Stimulated activated CD8-positive, alpha-beta memory T cell treated with anti-CD3 and anti-CD28 coated beads, Interleukin-15, amount 100 ng/mL, for 48 hours (primary cell): Measurements from ENCODE around the gene PLP2.
"Not testable (repeated sequence)": the region's sequence is repeated elsewhere in the genome, so short reads cannot be mapped to it uniquely, and the experiment has no call there.

Experiments
- DNase-seq, 2 donors: peaks; one replicate each; pipeline ENCODE4 v3.0.0-alpha.2; 2020; ENCODE audit warnings: low read depth in 2 of 2

Gene PLP2

DNA sequence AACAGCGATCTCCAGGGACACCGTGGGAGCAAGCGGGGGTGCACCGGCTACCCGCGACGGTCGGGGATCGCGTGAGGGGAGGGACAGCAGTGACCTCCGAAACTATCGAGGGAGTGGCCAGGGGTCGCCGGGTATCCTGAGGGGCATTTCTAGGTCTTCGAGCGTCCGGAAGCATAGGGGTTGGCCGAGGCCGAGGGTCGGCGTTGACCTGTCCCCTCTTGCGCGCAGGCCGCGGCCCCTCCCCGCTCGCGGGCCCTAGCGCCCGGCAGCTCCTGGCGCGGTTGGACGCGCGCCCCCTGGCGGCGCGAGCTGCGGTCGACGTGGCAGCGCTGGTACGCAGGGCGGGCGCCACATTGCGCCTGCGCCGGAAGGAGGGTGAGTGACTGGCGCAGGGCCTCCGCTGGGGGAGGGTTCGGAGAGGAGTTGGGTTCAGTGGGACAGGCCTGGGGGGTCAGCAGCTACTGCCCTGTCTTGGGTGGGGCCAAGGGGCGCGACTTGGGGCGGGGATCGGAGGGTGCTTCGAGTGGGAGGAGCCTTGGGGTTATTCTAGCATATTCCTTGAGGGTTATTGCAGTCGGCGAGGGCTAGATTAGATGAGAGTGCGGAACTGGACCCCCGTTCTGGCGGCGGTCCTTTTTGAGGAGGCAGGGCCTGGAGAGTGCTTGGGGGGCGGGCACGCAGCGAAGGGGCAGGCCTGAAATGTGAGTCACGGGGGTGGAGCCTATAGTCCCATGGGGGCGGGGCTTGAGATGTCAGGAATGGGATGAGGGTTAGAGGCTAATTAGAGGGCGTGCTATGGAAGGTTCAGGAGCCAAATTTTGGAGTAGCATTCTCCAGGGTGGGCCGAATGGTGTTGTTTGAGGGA lies 7.9 kb upstream of the PLP2 start:
- peak; percentile 59 to 66 for DNase-seq

DNA sequence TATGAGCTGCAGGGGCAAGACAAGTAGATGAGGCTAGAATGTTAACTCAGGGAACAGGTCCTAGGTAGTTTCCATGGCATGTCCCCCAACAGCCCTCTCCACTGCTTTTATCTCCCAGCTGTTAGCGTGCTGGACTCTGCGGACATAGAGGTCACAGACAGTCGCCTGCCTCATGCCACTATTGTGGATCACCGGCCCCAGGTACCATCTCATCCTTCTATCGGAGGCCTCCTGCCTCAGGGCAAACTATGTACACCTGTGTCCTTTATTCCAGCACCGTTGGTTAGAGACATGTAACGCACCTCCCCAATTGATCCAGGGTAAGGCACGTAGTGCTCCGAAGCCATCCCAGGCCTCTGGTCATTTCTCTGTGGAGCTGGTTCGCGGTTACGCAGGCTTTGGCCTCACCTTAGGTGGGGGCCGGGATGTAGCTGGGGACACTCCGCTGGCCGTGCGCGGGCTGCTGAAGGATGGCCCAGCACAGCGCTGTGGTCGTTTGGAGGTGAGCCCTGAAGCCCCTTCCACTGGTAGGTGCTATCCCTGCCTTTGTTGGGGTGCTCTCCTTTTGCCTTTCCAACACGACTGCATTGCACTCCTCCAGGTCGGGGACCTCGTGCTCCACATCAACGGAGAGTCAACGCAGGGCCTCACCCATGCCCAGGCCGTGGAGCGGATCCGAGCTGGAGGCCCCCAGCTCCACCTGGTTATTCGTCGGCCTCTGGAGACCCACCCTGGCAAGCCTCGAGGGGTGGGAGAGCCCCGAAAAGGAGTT lies 6.9 kb upstream of the PLP2 start:
- DNase-seq, result no peak

DNA sequence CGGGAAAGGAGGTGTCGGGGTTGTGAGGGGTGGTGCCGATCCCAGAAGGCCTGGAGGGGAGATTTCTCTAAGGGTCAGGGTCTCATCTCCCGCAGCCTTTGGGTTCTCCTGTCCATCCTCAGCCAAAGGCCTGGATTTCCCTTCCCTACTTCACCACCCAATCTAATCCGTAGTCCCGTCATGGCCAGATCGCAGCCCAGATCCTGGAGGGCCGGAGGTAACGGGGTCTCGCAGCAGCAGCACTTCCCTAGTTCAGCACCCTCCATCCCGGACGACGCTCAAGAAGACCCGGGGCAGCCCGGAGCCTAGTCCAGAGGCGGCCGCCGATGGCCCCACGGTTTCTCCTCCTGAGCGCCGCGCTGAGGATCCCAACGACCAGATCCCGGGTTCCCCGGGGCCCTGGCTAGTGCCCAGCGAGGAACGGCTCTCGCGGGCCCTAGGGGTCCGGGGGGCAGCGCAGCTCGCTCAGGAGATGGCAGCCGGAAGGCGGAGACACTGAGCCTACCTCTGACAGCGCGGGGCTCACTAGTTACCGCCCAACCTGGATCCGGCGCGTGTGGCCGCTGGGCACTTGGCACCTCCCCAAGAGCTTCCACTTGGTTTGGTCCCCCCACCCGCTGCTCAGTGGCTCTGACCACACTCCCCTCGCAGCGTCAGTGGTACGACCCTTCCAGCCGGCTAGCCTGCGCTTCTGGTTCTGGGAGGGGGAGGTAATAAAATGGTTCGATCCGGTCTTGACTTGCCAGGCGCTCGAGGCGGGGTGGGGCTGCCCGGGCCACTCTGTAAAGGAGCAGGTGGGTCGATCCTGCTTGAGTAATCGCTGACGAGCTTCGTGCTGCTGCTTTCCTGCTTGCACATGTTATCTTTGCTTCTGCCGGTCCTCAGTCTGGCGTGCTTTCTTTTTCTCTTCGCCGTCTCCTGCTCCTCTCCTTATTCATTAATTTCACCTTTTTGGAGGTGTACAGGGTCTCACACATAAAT lies 5.5 kb upstream of the PLP2 start:
- peak; percentile 59 to 65 for DNase-seq

DNA sequence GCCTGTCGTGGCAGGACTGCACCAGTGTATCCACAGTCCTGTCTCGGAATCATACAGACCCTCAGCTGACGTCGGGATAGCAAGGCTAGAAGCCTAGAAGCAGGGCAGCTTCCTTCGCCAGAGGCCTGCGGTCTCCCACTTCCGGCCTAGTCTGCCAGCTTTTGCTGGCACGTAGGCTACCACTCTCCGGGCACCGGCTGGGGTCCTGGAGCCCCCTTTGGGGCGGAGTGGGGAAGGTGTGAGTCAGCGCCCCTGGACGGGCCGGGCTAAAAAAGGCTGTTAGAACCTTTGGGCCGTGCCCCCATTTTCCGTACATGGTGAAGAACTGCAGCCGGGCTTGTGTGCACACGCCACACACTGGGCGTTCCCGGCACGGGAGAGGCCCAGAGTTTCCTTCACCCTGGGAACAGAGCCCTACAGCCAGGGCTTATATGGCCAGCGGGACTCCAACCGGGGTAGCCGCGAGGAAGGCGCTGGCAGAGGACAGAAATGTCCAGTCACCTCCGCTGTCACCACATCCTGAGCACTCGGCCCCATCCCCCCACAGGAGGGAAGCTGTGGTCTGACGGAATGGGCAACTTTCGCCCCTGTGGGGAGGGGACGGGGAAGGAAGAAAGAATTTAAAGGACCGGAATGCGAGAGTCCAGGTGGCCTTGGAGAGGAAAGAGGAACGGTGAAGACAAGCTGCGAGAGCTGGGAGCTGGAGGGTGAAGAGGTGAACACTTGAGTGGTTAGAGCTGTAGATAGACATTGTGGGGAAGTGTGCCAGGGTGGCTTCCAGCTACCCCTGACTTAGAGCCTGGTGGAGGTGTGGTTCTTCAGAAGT lies 4.6 kb upstream of the PLP2 start:
- peak; percentile 56 to 65 for DNase-seq

DNA sequence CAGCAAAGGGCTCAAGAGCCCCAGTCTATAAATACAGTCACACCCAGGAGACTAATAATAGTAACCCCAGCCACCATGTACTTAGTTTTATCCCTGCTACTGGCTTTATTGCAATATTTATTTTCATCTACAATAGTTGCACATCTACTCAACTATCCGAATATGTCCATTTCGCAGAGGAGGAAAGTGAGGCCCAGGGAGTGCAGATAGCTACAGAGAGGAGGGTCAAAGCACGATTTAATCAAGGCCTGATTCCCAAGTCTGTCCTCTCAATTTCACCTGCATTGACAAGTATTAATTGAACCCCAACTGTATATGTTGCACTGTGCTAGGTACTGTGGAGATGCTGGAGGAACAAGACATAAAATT lies 4.0 kb upstream of the PLP2 start:
- DNase-seq, result no peak

DNA sequence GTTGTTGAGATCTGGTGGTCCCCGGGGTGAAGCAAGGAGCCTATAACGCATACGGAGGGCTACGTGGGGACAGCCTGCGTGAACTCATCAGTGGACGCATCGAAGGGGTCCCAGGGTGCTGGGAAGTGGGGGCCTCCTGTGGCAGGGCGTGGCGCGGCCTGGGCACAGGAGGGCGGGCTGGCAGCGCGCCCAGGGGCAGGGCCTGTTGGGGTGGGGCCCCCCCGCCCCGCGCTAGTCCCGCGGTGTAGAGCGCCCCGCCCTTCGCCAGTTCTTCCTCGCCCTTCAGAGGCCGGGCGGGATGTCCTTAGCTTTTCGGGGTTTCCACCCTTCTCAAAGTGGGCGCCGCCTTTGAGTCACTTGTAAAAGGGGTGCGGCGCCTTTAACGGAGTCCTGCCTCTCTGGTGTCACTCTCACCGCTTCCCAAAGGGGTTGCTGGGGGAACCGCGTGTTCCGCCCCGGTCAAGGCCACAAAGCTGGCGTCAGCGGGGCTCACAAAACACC lies 632 bp downstream of the PLP2 start:
- DNase-seq, result peak; percentile 68 to 72

- not testable (repeated sequence) for DNase-seq
These were observed 1.8 kb downstream of the PLP2 start for GRCh38 chrX:49173544-49173943.

DNA sequence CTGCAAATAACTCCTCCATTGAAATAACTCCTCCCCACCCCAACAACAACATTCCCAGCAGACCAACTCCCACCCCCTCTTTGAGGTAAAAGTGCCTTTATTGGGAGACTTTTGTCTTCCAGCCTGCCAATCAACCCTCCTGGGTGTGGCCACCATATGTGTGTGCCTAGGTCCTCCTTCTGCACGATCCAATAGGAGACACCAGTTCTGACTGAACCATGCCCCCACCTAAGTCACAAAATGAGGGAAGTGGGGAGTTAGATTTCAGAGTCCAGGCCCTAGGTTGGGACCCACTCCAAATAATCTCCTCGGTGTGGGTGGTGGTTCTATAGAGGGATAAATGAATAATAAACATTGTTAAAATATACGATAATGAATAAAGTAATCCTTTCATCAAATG lies 3.0 kb downstream of the PLP2 start:
- no peak for DNase-seq

GRCh38 chrX:49175435-49176274 lies 4.0 kb downstream of the PLP2 start:
- DNase-seq, result no peak

GRCh38 chrX:49176421-49177326 lies 5.0 kb downstream of the PLP2 start:
- DNase-seq, result no peak

GRCh38 chrX:49177338-49177833 lies 5.7 kb downstream of the PLP2 start:
- DNase-seq, result no peak

DNA sequence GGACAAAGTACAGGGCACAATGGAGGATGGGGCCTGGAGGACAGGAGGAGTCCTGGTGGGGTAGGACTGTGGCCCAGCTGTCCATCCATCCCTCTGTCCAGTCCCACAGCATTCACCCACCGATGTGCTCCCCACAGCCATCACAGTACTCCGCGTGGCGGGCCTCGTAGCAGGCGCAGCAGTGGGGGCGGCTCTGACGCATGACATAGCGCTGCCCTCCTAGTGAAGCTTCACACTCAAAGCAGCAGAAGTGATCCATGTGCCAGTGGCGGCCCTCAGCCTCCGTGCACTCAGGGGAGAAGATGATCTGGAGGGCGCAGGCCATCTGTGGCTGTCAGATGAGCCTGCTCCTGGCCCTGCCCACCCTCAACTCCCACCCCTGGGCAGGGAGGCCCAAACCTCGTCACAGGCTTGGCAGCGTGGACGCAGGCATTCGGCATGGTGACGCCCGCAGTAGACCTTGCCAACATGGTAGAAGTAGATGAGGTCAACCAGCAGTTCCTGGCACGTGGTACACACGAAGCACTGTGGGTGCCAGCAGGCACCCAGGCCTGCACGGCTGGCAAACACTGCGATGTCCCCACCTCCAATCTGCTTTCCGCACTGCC lies 6.3 kb downstream of the PLP2 start:
- no peak for DNase-seq

GRCh38 chrX:49178537-49178936 lies 6.8 kb downstream of the PLP2 start:
- no peak for DNase-seq

- DNase-seq, result no peak
These were observed 7.7 kb downstream of the PLP2 start for GRCh38 chrX:49179358-49179757.

DNA sequence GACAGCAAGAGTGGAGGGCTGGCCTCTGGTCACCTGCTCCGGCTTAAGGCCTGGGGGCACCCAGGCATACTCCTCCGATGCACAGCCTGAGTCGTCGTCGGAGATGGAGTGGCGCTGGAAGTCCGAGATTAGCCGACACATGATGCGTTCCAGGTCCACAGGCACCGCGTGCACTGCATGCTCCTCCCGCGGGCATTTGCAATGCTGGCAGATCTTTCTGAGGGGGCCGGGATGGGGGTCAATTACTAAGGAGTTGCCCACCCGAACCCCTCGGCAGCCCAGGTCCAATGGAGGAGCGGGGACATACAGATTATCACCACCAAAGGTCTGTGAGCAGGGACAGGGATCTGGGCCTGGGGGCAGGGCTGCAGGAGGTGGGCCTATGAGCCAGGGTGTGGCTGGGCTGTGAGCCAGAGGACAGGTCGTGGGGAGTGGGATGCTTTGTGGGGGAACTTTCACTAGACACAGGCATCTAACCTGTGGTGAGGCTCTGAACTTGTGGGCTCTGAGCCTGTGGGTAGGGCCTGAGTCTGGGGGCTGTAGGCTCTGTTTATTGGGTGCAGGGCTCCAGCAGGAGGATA lies 12.1 kb downstream of the PLP2 start:
- DNase-seq, result no peak

GRCh38 chrX:49184294-49185281 lies 12.9 kb downstream of the PLP2 start:
- DNase-seq, result peak in 1 of 2 donors; percentile 34
